Measurements from ENCODE around the gene ARG1. TPM values are rescaled to one million over a fixed set of nuclear protein-coding genes. Genes with fewer than 3 reads are reported as not detected.

Gene ARG1
- total RNA-seq, 1 experiment from 2014 or later = 0.69 TPM

GRCh38 chr6:131558922-131559321, 14.1 kb upstream of the ARG1 start:
- H2AFZ ChIP-seq (ENCODE audit: low read depth, low read length, poor library complexity, severe bottlenecking) = no peak overlapping the region
- TF ChIP-seq FOSL1 (IDR thresholded peaks at IDR 0.05; ENCODE audit: low read depth) (no peak), SP1 (IDR thresholded peaks at IDR 0.05; ENCODE audit: low read depth) (no peak), YY1 (IDR thresholded peaks at IDR 0.05; ENCODE audit: extremely low read depth, insufficient replicate concordance, low read depth, low read length) (no peak), ZBTB33 (IDR thresholded peaks at IDR 0.05; ENCODE audit: extremely low read depth, insufficient replicate concordance, low read length) (no peak), TCF7L2 (IDR thresholded peaks at IDR 0.05; ENCODE audit: borderline replicate concordance, extremely low read depth, insufficient read depth, insufficient read length) (no peak), ZNF274 (IDR thresholded peaks at IDR 0.05; ENCODE audit: low read depth, low read length) (no peak), EZH2 (IDR thresholded peaks at IDR 0.05) (no peak), POLR2AphosphoS5 (IDR thresholded peaks at IDR 0.05; ENCODE audit: low read depth, low read length) (no peak), ATF3 (IDR thresholded peaks at IDR 0.05) (no peak), ZFX (IDR thresholded peaks at IDR 0.05) (no peak), EZH2phosphoT487 (IDR thresholded peaks at IDR 0.05; ENCODE audit: borderline replicate concordance) (no peak), SRF (IDR thresholded peaks at IDR 0.05; ENCODE audit: low read depth) (no peak), SIN3A (IDR thresholded peaks at IDR 0.05; ENCODE audit: low read depth) (no peak), CEBPB (IDR thresholded peaks at IDR 0.05; ENCODE audit: low read depth) (no peak), RAD21 (IDR thresholded peaks at IDR 0.05; ENCODE audit: low read depth) (no peak), EGR1 (IDR thresholded peaks at IDR 0.05; ENCODE audit: low read depth) (no peak), POLR2A (IDR thresholded peaks at IDR 0.05; ENCODE audit: borderline replicate concordance, extremely low read depth, insufficient read depth, insufficient read length) (no peak), REST (IDR thresholded peaks at IDR 0.05; ENCODE audit: low read depth) (no peak), CBX3 (IDR thresholded peaks at IDR 0.05; ENCODE audit: low read depth) (no peak), MAX (IDR thresholded peaks at IDR 0.05) (no peak)
- CTCF ChIA-PET = no interaction called here
- BruUV-seq (replicated peaks) = no TSS peak
- intact Hi-C loops (cut with micrococcal nuclease) = no loop called here
- H3K27ac ChIP-seq (ENCODE audit: low read depth, low read length) = no peak overlapping the region
- H3K4me1 ChIP-seq (ENCODE audit: control insufficient read depth in 1 of 2, insufficient read depth in 2 of 2, low read length in 2 of 2) = no peaks in the 10 kb centered on the region
- POLR2A ChIA-PET = no interaction called here
- H3K27me3 ChIP-seq (ENCODE audit: insufficient read depth, low read length) = no peaks in the 10 kb centered on the region
- no peak overlapping the region for H3K4me3 ChIP-seq (replicated peaks in 1 of 2; ENCODE audit: low read depth in 1 of 2, low read length in 2 of 2)
- H3K4me2 ChIP-seq (ENCODE audit: low read length) = no peak overlapping the region
- H3K9ac ChIP-seq (ENCODE audit: low read length) = no peak overlapping the region
- no peaks in the 10 kb centered on the region for H3K9me3 ChIP-seq (ENCODE audit: control insufficient read depth in 1 of 2, insufficient read depth in 1 of 2, low read depth in 1 of 2, low read length in 2 of 2)
- ATAC-seq = no peak
- H3K9me2 ChIP-seq (ENCODE audit: insufficient read depth) = peaks cover 2% of the 10 kb centered on the region; the same call in 1 of the 2 replicates
- no peaks in the 10 kb centered on the region for H3K36me3 ChIP-seq (ENCODE audit: control insufficient read depth in 1 of 2, insufficient read depth in 2 of 2, low read length in 2 of 2)
- H4K20me1 ChIP-seq (ENCODE audit: insufficient read depth) = no peaks in the 10 kb centered on the region
- DNase-seq (ENCODE audit: low read depth, low spot score) = no peak
- H3K79me2 ChIP-seq (ENCODE audit: insufficient read depth, low read length) = no peaks in the 10 kb centered on the region
- RAD21 ChIA-PET (ENCODE audit: low non-redundant PET in 1 of 2, low total read pairs in 2 of 2, uncharacterized antibody in 2 of 2, unreplicated experiment in 2 of 2) = no interaction called here
